NCI-H69 (cell line): ENCODE results near the gene SOST.

Experiments
- DNase-seq: peaks from one replicate; lab custom pipeline; 2025; lab: John Stamatoyannopoulos, UW

Gene SOST

DNA sequence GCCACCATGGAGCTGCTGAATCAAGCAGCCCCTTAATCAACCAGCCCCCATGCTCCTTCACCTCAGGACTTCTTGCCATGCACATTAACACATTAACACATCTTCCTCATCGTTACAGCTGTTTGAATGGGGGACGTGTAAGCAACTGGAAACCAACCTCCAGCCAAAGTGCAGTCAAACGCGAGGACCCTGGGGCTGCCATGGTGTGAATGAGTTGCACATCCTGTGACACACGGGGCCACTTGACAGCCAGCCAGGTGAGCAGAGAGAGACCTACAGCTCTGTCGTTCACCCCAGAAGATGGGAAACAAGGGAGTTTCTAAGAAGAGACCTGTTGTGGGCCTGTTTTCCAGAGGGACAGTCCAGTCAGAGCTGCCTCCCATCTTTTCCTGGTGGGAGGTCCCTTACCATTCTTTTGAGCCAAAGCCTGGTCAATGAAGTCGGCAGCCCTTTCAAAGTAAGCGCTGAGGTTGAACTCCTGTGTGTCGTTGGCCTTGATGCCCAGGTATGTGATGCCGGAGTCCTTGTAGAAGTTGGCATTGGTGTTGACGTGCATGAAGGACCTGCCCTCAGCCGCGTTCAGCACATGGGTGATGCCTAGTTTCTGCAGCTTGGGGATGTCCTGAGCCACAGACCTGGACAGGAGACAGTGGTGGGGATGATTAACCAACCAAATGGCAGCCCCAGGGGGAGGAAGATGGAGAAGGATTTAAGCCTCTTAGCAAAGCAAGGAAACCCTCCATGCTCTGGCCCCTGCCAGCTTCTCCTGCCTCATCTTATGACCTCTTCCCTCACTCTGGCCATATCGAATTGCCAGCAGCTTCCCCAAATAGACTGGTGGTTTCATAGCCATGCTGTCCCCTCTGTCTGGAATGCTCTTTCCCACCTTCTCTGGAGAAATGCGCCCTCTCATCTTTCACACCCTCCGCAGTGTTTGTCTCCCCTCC lies 16.0 kb upstream of the SOST start:
- no peak for DNase-seq

DNA sequence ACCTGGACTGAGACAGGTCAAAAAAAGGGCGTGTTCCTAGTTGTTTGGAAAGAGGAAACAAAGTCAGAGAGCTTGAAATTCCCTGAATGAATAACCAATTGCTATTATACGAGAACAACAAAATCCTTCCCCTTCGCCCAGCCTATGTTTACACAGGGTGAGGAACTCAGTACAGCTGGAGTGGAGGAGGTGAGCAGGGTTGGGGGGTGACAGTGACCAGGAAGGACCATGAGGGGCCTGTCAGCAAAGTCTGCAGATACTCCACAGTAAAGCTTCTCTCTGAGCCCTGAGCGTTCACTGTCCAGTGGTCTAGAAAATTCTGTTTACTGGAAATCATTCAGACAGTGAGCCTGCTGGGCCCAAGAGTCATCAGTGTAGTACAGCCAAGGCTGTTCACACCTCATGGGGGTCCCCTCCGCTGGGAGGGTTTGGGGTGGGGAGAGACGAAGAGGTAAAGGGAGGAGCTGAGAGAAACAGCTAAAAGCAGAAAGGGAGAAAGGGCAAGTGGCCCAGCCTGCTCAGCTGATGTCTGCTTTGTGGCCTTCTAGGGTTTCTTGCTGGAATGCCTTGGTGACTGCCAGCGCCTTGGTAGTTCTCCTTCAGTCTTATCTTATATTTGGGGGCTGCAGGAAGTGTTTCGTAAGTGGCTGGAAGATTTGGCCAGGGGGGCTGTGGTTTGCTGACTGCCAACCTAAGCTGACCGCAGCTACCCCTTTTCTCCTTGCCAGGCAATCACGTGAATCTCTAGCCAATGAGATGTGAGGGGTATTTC lies 14.5 kb upstream of the SOST start:
- DNase-seq: no peak

DNA sequence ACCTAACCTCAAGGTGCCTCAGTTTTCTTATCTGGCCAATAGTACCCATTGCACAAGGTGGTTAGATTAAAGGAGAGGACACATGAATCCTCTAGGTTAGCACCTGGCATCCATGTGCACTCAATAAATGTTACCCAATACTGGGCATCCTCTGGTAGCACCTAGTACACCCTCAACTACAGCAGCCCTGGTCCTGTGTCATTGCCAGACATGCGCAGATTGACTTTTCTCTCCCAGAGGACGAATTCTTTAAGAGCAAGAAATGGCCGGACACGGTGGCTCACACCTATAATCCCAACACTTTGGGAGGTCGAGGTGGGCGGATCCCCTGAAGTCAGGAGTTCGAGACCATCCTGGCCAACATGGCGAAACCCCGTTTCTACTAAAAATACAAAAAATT lies 12.9 kb upstream of the SOST start:
- no peak for DNase-seq

DNA sequence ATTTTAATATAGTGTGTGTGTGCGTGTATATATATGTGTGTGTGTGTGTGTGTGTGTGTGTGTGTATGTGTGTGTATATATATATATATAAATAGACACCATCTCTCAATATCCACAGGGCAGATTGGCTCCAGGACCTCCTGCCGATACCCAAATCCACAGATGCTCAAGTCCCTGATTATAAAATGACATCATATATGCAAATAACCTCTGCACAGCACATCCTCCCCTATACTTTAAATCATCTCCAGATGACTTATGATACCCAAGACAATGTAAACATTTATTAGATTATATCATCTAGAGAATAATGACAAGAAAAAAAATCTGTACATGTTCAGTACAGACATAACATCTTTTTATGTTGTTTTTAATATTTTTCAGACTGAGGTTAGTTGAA lies 12.4 kb upstream of the SOST start:
- DNase-seq: peak; percentile 22

DNA sequence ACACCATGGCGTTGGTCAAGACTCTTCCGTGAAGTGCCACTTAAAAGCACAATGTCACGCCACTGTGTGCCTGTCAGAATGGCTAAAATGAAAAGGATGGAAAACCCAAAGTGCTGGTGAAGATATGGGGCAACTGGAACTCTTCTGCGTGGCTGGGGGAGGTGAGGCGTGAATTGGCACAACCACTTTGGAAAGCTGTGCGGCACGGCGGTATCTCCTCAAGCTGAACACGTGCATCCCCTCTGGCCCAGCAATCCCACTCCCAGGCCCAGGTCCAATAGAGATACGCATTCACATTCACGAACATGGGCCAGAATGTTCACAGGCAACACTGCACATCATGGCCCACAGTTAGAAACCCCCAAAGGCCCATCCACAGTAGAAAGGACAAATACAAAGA lies 11.3 kb upstream of the SOST start:
- DNase-seq: no peak

DNA sequence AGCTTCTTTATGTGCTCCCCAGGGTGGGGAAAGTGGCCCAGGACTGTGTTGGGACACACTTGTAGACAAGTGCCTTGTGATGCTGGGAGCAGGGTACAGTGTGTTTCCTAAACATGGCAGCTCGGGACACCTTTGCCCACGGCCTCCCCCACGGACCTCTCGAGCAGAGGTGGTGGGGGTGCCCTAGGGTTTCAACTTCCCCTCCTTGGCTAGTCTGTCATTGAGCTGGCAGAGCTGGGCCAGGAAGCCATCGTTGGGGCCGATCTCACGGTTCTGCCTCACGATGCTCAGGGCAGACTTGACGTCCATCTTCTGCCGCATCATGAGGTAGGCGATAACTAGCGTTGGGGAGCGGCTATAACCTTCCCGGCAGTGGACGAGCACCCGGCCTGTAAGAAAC lies 10.8 kb upstream of the SOST start:
- no peak for DNase-seq

DNA sequence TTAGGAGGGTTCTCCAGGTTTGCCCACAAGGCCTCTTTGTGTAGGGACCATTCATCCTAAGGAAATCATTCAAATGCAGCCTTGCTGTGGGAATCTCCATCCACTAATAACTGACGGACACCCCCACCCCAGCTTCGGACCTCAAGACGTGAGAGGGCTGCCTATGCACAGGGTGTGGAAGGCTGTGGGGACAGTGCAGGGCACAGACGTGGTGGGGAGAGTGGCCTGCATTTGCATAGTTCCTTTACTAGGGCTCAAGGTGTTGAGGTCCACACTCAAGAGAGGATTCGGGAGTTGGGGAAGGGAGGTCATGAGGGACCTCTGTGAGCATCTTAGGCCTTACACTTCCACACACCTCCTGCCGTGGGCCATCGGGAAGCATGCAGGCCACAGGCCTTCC lies 10.4 kb upstream of the SOST start:
- DNase-seq: no peak

DNA sequence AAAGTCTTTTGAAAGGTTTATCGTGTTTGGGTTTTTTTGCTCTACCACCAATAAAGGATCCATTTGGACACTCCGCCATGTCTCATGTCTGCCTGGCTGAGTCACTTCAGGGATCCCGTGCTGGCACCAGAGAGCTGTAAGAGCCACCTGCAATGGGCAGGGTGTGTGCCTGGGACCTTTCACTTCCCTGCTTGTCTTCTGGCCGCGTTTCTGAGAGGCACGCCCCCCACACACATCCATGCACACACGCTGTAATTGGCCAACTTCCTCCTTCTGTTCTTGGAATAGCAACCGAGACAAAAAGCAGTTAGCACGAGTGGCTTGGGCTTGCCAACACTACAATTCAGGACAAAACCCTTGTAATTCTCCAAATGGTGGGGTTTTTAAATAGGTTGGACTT lies 9.8 kb upstream of the SOST start:
- no peak for DNase-seq

DNA sequence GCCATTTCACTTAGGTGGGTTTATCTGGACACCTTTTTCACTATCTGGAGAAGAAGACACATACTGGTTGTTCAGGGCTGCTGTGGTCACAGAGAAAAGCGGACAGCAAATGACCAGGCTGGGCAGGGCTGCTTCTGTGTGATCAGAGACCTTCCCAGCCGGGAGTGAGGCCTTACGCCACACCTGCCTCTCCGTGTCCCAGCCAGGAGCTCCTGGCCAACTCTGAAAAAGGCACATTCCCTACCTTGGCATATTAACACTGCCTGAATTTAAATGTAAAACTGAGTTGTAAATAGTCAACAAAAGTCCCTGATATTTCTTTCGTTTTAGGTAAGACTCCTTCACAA lies 9.1 kb upstream of the SOST start:
- no peak for DNase-seq

DNA sequence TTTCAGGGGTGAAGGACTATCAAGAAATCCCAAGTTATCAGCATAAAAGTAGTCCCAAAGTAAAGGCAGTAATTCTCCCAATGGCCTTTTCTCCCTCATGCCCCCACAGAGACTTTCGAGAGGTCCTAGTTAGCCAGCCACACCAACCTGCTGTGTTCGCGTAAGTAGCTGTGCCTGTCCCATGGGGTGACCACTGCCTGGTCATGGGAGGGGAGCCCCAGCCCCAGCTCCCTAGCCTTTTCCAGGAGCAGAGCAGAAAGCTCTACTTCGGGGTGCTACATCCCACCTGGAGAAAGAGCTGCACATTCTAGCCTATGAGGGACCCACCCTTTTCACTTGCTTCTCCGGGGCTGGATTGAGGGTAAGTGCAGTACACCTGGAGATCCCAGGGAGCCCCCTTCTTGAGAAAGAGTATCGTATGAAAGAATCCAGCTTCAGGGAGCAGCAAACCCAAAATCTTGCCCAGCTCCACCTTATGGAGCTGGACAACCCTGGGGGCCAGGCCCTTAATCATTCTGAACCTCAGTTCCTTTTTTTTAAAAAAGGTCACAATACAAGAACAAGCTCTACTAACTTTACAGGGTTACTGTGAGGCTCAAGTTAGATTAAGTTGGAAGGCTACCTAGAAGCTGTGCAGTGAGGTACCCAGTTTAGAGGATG lies 8.6 kb upstream of the SOST start:
- no peak for DNase-seq

DNA sequence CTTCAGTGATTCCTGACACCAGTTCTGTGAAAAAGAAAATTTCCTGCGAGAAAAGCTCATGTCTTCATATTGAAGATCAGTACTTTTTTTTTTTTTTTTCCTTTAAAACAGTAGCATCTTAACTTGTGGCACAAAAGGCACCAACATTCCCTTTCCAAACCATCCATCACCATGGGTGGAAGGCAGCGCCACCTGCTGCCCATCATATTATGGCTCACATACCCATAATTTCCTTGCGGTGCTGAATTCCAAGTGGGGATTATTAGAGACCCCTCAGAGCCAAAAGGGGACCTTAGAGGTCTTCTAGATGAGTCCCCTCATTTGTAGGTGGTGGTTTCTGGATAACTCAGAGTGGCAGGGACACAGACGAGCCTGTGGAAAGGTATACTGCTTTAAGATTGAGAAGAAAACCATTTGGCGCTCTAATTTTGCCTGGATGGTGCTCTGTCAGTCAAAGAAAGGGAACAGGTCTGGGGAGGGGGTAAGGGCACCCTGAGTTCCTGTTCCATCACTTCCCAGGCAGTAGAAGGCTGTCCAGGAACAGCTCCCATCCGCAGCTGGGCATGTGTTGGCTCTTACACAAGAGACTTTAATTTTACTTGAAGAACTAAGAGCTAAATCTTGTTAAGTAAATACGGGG lies 7.9 kb upstream of the SOST start:
- DNase-seq: peak; percentile 58

DNA sequence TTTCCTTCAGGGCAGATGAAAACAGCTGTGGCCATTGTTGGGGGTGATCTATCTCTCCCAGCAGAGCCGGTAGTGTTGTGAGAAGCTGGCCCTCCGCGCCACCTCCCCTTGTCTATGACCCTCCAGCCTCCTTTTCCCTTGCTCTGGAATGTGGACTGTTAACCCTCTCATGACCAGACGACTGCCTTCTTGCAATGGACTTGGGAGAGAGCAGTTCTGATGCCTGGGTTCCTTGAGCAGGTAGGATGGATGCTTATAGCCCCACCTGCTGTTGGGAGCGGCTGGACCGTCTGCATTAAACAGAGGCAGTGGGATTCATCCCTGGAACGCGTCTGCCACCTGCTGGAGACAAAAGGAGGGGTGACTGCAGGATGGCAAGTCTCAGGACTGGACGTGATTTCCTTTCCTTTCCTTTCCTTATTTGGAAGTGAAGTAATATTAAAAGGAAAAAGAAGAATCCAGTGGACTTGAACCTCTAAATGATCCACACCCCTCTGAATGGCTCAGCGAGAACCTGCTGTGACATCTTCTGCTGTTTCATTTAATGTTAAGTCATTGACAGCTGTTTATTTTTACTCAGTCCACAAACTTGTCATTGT lies 1.8 kb upstream of the SOST start:
- peak; percentile 91 for DNase-seq

DNA sequence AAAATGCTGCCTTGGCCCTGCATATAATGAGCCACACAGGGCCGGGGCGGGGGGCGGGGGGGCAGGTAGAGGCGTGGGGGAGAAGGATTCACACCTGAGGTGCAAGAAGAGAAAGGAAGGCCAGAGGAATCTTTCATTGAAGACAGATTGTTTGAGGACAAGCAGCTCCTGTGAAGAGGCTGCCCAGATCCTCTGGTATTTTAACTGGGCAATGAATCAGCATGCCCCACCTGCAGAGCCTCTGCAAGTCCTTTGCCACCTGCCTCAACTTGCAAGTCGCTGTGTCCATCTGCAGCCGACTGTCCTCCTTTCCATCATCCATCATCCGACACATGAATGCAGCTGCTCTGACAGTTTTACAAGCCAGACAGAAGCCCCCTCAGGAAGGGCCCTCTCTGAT lies 1.2 kb upstream of the SOST start:
- DNase-seq: no peak

DNA sequence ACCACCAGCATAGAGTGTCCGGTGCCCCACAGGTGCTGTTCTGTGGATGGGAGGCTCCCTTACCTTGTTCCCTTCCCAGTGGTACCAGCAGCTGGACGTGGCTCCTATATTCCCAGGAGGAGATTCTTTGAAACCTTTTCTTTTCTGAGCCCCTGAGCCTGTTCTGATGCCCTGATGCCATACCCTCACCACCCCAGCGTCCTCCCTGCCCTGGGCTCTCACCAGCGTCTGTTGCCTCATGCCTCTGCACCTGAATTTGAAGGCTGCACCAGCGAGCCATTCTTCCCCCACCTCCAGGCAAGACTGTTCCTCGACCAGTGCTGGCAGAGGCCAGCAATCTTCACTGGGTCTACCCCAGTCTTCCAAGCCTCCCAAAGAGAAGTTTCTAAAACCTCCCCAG lies 505 bp downstream of the SOST start:
- DNase-seq: no peak

DNA sequence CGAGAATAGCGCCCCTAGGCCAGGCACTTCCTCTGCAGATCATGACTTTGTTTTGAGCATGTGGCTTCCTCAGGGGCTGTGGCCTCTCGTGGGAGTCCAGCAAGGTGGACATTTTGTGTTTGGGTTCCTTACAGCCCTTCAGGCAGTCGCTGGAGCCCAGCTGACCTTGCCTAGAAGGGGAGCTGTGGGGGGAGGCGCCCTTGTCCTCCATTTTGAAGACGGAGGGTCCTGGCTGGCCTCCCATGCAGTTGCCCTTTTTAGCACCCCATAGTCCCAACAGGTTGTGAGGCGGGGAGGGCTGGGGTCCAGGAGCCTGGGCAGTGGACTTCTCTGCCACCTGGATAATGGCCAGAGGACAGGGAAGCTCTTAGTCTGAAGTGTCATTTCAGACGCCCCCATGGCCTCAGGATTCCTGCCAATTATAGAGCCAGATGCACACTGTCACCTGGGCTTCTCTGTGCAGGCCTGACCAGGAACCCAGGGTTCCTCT lies 1.4 kb downstream of the SOST start:
- no peak for DNase-seq

DNA sequence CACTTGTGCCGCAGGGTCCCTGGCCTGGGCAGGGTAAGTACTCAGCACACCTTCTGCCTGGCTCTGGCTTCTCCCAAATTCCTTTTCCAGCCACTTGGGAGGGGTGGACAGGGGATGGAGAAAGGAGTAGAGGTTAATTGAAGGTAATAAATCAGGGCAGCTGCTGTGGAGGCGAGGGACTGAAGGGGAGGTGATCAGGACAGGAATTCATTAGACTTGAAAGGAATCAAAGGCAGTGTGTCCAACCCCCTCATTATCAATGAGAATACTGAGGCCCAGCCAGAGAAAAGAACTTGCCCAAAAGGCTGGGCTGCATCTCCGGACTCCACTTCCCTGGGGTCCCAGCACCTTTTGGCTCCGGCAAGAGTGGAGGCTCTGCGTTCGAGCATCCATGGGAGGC lies 2.4 kb downstream of the SOST start:
- no peak for DNase-seq

DNA sequence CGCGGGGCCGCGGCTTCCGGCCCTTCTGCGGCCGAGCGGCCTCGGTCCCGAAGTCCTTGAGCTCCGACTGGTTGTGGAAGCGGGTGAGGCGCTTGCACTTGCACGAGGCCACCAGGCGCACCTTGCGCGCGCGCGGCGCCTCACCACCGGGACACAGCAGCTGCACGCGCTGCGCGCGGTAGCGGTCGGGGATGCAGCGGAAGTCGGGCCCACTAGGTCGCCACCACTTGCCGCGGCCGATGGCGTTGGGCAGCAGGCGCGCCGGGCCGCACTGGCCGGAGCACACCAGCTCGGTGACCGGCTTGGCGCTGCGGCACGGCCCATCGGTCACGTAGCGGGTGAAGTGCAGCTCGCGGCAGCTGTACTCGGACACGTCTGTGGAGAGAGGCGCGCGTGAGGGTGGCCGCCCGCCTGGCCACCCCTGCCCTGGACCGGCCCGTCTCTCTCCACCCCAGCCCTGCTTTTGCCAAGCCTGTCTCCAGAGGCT lies 3.2 kb downstream of the SOST start:
- peak; percentile 49 for DNase-seq

DNA sequence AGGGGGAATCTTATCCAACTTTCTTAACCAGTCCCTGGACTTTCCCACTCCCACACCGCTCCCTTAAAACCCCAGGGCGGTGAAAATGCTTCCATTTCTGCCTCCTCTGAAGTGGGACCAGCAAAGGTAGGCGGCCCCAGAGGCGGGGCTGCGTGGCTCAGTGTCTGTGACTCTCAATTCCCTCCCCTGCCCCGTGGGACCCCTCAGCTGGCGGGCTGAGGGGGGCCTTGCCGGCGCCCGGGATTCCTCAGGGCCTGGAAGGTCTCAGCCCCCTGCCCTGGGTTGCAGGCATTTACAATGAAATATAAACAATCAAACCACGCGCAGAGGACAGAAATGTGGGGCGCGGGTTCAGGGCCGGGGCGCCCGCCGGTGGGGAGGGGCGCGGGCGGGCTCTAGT lies 3.6 kb downstream of the SOST start:
- DNase-seq: no peak

DNA sequence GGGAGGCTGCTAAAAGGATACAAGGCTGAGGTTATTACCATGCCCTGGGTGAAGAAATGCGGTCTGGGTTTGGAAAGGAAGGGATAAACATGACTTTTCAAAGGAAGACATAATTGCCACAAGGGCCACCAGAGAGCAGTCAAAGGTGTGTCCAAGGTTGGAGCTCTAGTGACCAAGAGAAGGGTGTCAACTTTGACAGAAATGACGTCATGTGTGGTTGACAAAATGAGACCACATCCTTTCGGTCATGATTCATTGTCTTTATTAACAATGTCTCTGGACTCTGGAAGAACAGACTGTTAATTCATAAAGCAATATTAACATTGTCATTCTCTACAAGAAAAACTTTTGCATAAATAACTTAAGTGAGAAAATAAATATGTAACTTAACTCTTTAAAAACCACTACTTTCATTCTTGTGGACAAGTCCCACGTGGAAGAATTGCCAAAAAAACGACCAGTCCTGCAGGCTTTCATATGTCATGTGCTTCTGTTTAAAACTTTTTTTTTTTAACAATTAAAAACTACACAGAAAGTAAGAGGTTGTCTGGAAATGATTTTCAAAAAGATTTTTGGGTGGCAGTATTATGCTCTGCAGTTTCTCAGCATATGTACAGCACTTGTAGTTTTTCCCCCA lies 5.0 kb downstream of the SOST start:
- DNase-seq: no peak

DNA sequence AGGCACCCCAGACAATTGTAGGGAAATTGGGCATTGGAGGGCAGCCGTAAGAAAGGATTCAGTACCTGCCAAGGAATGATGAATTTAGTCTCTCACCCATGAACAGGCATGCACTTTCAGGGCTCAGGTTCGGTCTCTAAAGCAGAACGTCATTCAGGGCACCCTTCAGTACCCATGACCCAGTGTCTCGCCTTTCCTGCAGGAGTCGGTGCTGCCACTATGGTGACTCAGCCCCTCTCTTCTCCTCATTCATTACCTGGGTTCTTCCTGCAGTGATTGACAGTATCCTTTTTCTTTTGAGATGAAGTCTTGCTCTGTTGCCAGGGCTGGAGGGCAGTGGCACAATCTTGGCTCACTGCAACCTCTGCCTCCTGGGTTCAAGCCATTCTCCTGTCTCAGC lies 8.4 kb downstream of the SOST start:
- no peak for DNase-seq

DNA sequence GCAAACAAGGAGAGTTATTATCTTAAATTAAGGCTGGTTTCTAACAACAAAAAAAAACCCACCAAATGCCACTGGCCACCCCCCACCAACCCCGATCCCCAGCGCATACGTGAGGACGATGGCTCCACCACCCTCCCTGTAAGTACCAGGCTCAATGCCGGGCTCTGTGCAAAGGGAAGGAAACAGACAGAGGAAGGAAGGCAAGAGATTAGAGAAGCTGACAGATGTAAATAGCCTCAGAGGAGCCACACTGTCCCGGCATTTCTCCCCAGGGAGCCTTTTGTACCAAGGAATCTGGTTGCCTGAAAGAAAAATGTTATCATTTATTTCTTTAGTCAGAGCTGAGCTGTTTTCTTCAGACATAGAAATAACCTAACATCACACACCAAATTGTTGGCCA lies 13.1 kb downstream of the SOST start:
- DNase-seq: peak; percentile 7
